PC-9 (cell line): ENCODE data around the gene MTUS2.

Experiments
- CTCF ChIP-seq: fragments of 200-600 bp; sonication (generic); conservative IDR thresholded peaks from 2 replicates; pipeline ENCODE4 v1.6.1; 2017; ENCODE audit warnings: mixed run types, antibody characterized with exemption, mild to moderate bottlenecking, moderate library complexity
- EZH2 ChIP-seq: fragments of 200-600 bp; sonication (generic); IDR thresholded peaks from 2 replicates; pipeline ENCODE4 v1.8.0; 2017; ENCODE audit warnings: antibody characterized with exemption, low read depth

GRCh38 chr13:29456419-29456818 is 636.3 kb downstream of the MTUS2 start:
- TF ChIP-seq CTCF (no peak), EZH2 (no peak)
